Astrocyte of the cerebellum (primary cell): ENCODE data around the gene RAB43.

ENCODE experiments used
- DNase-seq: peaks from one replicate; pipeline ENCODE4 v3.0.0-alpha.2; 2011; ENCODE audit warnings: low read depth
- H3K4me3 ChIP-seq: 2 replicates; pipeline ENCODE4 v1.5.1; 2011; ENCODE audit warnings: mild to moderate bottlenecking, low read depth, low read length, moderate library complexity
- in situ Hi-C: cut with HindIII; loops from 2 replicates; pipeline ENCODE4 v1.10.0; 2017; ENCODE audit warnings: low sequenced_read_pairs
- TF ChIP-seq, protein P1 (sequence below): IDR thresholded peaks from 2 replicates; pipeline ENCODE4 v1.5.1; 2012; ENCODE audit warnings: low read length, low read depth, moderate library complexity, mild to moderate bottlenecking; ENCODE audit errors: missing control alignments

RAB43 gene

DNA sequence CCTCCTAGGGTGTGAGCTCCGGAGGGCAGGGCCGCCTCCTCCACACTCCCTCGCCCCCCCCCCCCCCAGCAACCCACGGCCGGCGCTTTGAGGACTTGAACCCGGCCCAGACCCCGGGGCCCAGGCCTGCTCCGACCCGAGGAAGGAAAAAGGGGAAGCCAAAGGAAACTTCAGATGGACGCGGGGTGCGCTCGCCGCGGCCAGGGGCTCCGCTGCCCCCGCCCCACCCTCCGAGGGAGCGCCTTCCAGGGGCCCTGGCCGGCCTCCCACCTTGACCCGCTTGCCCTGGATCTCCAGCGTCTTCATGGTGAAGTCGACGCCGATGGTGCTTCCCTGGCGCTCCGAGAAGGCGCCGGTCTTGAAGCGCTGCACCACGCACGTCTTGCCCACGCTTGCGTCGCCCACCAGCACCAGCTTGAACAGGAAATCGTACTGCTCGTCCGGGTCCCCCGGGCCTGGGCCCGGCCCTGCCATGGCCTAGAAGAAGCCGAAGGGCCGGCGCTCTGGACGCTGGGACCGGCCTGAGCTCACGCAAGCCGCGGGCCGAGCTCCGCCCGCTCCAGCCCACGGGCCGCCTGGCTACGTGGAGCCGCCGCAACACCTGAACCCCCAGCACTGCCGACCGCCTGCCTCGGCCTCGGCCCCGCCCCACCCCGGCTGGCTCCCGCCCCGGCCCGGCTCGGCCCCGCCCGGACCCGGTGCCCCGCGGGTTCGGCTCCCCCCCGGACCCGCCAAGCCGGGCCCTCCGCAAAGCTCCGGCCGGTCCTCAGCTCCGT, 400 bp downstream of the RAB43 start:
- no peak for DNase-seq
- in situ Hi-C loops: no loop called here
- TF ChIP-seq, protein P1, sequence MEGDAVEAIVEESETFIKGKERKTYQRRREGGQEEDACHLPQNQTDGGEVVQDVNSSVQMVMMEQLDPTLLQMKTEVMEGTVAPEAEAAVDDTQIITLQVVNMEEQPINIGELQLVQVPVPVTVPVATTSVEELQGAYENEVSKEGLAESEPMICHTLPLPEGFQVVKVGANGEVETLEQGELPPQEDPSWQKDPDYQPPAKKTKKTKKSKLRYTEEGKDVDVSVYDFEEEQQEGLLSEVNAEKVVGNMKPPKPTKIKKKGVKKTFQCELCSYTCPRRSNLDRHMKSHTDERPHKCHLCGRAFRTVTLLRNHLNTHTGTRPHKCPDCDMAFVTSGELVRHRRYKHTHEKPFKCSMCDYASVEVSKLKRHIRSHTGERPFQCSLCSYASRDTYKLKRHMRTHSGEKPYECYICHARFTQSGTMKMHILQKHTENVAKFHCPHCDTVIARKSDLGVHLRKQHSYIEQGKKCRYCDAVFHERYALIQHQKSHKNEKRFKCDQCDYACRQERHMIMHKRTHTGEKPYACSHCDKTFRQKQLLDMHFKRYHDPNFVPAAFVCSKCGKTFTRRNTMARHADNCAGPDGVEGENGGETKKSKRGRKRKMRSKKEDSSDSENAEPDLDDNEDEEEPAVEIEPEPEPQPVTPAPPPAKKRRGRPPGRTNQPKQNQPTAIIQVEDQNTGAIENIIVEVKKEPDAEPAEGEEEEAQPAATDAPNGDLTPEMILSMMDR: no peak
- peak overlapping the region; percentile 80 for H3K4me3 ChIP-seq

DNA sequence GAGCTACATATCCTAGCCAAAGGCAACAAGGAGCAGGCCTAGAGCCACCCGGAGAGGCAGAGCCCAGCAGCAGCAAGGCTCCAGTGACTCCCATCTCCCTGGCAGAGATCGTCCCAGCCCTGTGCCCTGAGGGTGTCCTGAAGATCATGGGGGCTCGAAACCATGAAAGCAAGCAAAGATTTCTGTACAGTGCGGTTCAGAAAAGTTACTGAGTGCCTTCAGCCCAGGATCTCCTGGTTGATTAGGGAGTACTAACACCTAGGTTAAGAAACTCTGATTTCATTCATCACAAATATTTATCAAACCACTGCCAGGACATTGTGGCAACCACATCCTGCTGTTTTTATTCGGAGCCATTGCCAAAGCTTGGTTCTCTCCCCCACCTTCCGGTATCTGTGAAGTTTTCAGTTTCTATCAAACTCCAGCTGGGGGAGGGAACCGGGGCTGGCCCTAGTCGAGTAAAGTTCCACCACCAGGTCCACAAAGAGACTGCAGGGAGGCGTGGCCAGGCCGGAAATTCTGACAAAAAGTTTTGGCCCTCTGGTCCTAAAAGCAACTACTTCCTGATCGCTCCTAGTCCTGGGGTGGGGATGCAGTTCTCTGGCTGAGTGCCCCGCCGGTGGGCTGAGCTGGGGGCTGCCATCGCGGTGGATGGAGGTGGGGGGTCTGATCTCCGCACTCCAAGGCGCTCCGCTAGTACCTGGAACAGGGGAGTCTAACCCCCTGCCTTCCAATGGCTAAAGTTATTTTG, 1.2 kb downstream of the RAB43 start:
- peak overlapping the region; percentile 80 for H3K4me3 ChIP-seq
- in situ Hi-C loops: no loop called here
- peak; percentile 70 for DNase-seq
- TF ChIP-seq, protein P1: peak; percentile 45

DNA sequence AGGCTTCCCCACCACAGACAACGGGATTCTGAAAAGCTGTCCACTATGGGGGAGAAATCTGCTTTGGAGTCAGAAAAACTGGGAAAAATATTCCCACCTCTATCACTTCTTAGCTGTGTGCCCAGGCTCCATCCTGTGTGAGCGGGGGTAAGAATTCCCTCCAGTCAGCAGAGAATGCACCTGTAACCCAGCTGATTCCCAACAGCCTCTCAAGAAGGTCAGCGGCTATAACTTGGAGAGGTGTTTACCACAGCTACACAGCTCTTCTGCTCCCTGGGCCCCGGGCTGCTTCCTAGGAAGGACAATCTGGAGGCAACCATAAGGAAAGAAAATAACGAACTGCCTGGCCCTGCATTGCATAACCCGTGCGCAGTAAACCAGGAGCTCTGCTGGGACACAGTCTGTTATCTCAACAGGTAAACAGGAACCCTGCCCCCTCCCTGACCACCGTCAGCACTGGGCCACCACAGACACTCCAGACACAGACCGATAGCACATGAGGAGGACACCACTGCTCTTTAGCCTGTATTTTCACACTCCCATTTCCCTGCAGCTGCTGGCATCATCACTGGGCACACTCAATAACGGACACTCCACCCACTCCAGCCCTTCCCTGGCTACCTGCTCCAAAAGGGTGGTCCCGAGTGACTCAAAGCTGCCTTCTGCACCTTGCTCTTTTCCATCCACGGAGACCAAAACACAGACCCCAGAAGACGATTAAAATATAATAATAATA, 2.1 kb downstream of the RAB43 start:
- in situ Hi-C loops: loop anchor here (5.0 kb wide), 1 partner anchor 57 kb away; the partner anchor contains the start of gene GP9
- TF ChIP-seq, protein P1: no peak
- no peak for DNase-seq
- H3K4me3 ChIP-seq: peak overlapping the region; percentile 80

DNA sequence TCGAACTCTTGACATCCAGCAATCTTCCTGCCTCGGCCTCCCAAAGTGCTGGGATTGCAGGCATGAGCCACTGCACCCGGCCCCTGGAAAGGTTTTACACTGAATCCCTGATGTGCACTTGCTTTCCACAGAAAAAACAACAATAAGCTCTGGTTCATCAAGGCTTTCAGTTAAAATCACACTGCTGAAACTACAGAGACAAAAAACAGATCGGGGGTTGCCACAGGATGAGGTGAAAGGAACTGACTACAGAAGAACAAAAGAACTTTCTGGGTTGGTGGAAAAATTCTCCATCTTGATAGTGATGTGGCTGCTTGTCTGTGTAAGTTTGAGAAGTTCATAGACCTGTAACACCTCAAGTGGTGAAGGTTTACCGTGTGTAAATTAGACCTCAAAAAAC, 2.9 kb downstream of the RAB43 start:
- TF ChIP-seq, protein P1: no peak
- no peak overlapping the region for H3K4me3 ChIP-seq
- in situ Hi-C loops: loop anchor here (5.0 kb wide), 1 partner anchor 56 kb away; the partner anchor contains the start of gene GP9
- no peak for DNase-seq

DNA sequence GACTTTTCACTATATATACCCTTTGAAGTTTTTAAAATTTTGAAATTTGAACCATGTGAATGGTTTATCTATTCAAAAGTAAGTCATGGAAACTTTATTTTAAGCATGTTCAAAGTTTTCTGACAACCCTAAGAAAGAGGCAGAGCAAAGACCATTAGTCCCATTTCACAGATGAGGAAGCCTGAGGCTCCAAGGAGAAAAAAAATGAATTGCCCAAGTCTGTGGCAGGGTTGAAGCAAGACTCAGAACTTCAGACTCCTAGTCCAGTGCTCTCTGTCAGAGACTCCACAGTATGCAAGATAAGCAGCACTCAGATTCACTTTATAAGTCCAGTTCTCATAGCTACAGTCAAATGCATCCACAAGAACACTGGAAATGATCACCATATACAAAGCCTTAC, 4.5 kb downstream of the RAB43 start:
- TF ChIP-seq, protein P1: no peak
- H3K4me3 ChIP-seq: no peak overlapping the region
- no peak for DNase-seq
- in situ Hi-C loops: loop anchor here (5.0 kb wide), 1 partner anchor 55 kb away; the partner anchor contains the start of gene GP9

DNA sequence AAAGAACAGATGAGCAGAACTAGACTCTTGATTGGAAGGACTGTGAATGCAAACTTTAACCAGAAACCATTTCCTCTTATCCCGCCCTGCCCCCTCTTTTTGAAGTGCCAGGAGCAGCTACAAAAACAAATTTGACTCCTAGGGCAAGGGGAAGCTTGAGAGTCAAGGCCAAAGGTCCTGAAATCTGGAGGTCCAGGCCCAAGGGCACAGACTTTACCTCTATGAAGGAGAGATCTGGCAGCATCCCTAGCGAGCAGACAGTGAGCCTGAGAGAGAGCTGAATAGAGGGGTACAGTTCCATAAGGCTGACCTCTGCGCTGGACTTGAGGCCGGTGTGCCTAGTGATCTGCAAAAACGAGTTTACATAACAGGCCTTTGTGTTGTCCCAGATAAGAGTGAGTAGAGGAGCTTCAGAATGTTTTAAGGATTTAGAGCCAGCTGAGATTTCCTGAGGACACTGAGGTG, 5.1 kb downstream of the RAB43 start:
- H3K4me3 ChIP-seq: no peak overlapping the region
- no peak for DNase-seq
- in situ Hi-C loops: loop anchor here (5.0 kb wide), 1 partner anchor 54 kb away; the partner anchor contains the start of gene GP9
- TF ChIP-seq, protein P1: no peak
